HUES48 (cell line): ENCODE data around the gene TMEM63A.

Experiments used
- H3K27ac ChIP-seq: one replicate; pipeline ENCODE4 v1.7.0; 2013; ENCODE audit warnings: low read depth, low read length, inconsistent platforms
- H3K27me3 ChIP-seq: 2 replicates; pipeline ENCODE4 v1.6.1; 2013; ENCODE audit warnings: mild to moderate bottlenecking, low read length; ENCODE audit not compliant: control insufficient read depth, insufficient read depth
- H3K36me3 ChIP-seq: 2 replicates; pipeline ENCODE4 v1.6.1; 2013; ENCODE audit warnings: low read length; ENCODE audit not compliant: control insufficient read depth, insufficient read depth
- H3K4me1 ChIP-seq: 2 replicates; pipeline ENCODE4 v1.6.1; 2013; ENCODE audit warnings: mild to moderate bottlenecking, low read length; ENCODE audit not compliant: control insufficient read depth, insufficient read depth
- H3K4me3 ChIP-seq: 2 replicates; pipeline ENCODE4 v1.5.1; 2013; ENCODE audit warnings: mild to moderate bottlenecking, low read depth, low read length
- H3K9ac ChIP-seq: 2 replicates; pipeline ENCODE4 v1.6.1; 2013; ENCODE audit warnings: mild to moderate bottlenecking, low read depth, low read length, moderate library complexity
- H3K9me3 ChIP-seq: 2 replicates; pipeline ENCODE4 v1.6.1; 2013; ENCODE audit warnings: low read length; ENCODE audit not compliant: control insufficient read depth, insufficient read depth

Gene TMEM63A

GRCh38 chr1:225861834-225862580 is 20.2 kb downstream of the TMEM63A start:
- H3K9me3 ChIP-seq, result no peaks in the 10 kb centered on the region
- H3K27ac ChIP-seq, result no peak overlapping the region
- no peak overlapping the region for H3K4me3 ChIP-seq
- H3K4me1 ChIP-seq, result no peaks in the 10 kb centered on the region
- no peaks in the 10 kb centered on the region for H3K27me3 ChIP-seq
- peaks cover 96% of the 10 kb centered on the region for H3K36me3 ChIP-seq
- H3K9ac ChIP-seq, result no peak overlapping the region

- H3K4me1 ChIP-seq, result no peaks in the 10 kb centered on the region
- no peak overlapping the region for H3K9ac ChIP-seq
- no peak overlapping the region for H3K27ac ChIP-seq
- no peaks in the 10 kb centered on the region for H3K27me3 ChIP-seq
- no peaks in the 10 kb centered on the region for H3K9me3 ChIP-seq
- H3K4me3 ChIP-seq, result no peak overlapping the region
- peaks cover 94% of the 10 kb centered on the region for H3K36me3 ChIP-seq
Observed at GRCh38 chr1:225860876-225861441, 21.2 kb downstream of the TMEM63A start.

GRCh38 chr1:225860107-225860506 is 22.1 kb downstream of the TMEM63A start:
- Histone ChIP-seq H3K4me1 (no peaks in the 10 kb centered on the region), H3K27me3 (no peaks in the 10 kb centered on the region), H3K9me3 (no peaks in the 10 kb centered on the region), H3K36me3 (peaks cover 94% of the 10 kb centered on the region), H3K9ac (no peak overlapping the region), H3K4me3 (no peak overlapping the region), H3K27ac (no peak overlapping the region)

- Histone ChIP-seq H3K4me3 (no peak overlapping the region), H3K27me3 (no peaks in the 10 kb centered on the region), H3K27ac (no peak overlapping the region), H3K9me3 (no peaks in the 10 kb centered on the region), H3K36me3 (peaks cover 94% of the 10 kb centered on the region), H3K9ac (no peak overlapping the region), H3K4me1 (no peaks in the 10 kb centered on the region)
Observed at GRCh38 chr1:225859151-225859550, 23.0 kb downstream of the TMEM63A start.

- Histone ChIP-seq H3K27me3 (no peaks in the 10 kb centered on the region), H3K9me3 (no peaks in the 10 kb centered on the region), H3K27ac (no peak overlapping the region), H3K4me1 (no peaks in the 10 kb centered on the region), H3K36me3 (peaks cover 94% of the 10 kb centered on the region), H3K9ac (no peak overlapping the region), H3K4me3 (no peak overlapping the region)
Observed at GRCh38 chr1:225857256-225857655, 24.9 kb downstream of the TMEM63A start.

- peaks cover 5% of the 10 kb centered on the region; the same call in 1 of the 2 replicates for H3K9me3 ChIP-seq
- H3K4me3 ChIP-seq, result no peak overlapping the region
- H3K36me3 ChIP-seq, result peaks cover 91% of the 10 kb centered on the region
- no peak overlapping the region for H3K27ac ChIP-seq
- no peaks in the 10 kb centered on the region for H3K4me1 ChIP-seq
- H3K27me3 ChIP-seq, result no peaks in the 10 kb centered on the region
- no peak overlapping the region for H3K9ac ChIP-seq
Observed at GRCh38 chr1:225855503-225856300, 26.5 kb downstream of the TMEM63A start.

GRCh38 chr1:225853441-225853840 is 28.7 kb downstream of the TMEM63A start:
- no peaks in the 10 kb centered on the region for H3K4me1 ChIP-seq
- H3K27ac ChIP-seq, result no peak overlapping the region
- H3K9me3 ChIP-seq, result peaks cover 5% of the 10 kb centered on the region; the same call in 1 of the 2 replicates
- no peak overlapping the region for H3K4me3 ChIP-seq
- H3K27me3 ChIP-seq, result no peaks in the 10 kb centered on the region
- peaks cover 81% of the 10 kb centered on the region for H3K36me3 ChIP-seq
- H3K9ac ChIP-seq, result no peak overlapping the region

GRCh38 chr1:225852413-225853124 is 29.6 kb downstream of the TMEM63A start:
- Histone ChIP-seq H3K9ac (no peak overlapping the region), H3K27ac (no peak overlapping the region), H3K9me3 (peaks cover 5% of the 10 kb centered on the region; the same call in 1 of the 2 replicates), H3K27me3 (no peaks in the 10 kb centered on the region), H3K4me3 (no peak overlapping the region), H3K36me3 (peaks cover 84% of the 10 kb centered on the region), H3K4me1 (no peaks in the 10 kb centered on the region)

- H3K4me1 ChIP-seq, result no peaks in the 10 kb centered on the region
- H3K27me3 ChIP-seq, result no peaks in the 10 kb centered on the region
- H3K9me3 ChIP-seq, result peaks cover 5% of the 10 kb centered on the region; the same call in 1 of the 2 replicates
- H3K36me3 ChIP-seq, result peaks cover 85% of the 10 kb centered on the region
- no peak overlapping the region for H3K4me3 ChIP-seq
- H3K9ac ChIP-seq, result no peak overlapping the region
- no peak overlapping the region for H3K27ac ChIP-seq
Observed at GRCh38 chr1:225851805-225852204, 30.4 kb downstream of the TMEM63A start.

GRCh38 chr1:225850370-225850769 is 31.8 kb downstream of the TMEM63A start:
- H3K27me3 ChIP-seq, result no peaks in the 10 kb centered on the region
- H3K27ac ChIP-seq, result no peak overlapping the region
- no peak overlapping the region for H3K9ac ChIP-seq
- no peaks in the 10 kb centered on the region; the same call in 1 of the 2 replicates for H3K4me1 ChIP-seq
- H3K36me3 ChIP-seq, result peaks cover 81% of the 10 kb centered on the region
- peaks cover 5% of the 10 kb centered on the region; the same call in 1 of the 2 replicates for H3K9me3 ChIP-seq
- no peak overlapping the region for H3K4me3 ChIP-seq
